Smooth muscle cell (in vitro differentiated cells): Measurements from ENCODE around the gene PPP1R27. TPM values are rescaled to one million over a fixed set of nuclear protein-coding genes. Genes with fewer than 3 reads are reported as not detected.
A peak's percentile ranks its signal among the peaks of the same experiment; 100 is the strongest.

Source experiments
- DNase-seq: peaks from one replicate; lab custom pipeline; 2025; ENCODE audit not compliant: unreplicated experiment; lab: John Stamatoyannopoulos, UW
- H2AFZ ChIP-seq: fragments of 200-600 bp; sonication (generic); 2 replicates; pipeline ENCODE4 v1.6.0; 2016; ENCODE audit warnings: antibody characterized with exemption, low read depth, mild to moderate bottlenecking
- H3F3A ChIP-seq: fragments of 200-600 bp; sonication (generic); 2 replicates; pipeline ENCODE4 v1.6.0; 2017; ENCODE audit warnings: antibody characterized with exemption, low read depth
- H3K27ac ChIP-seq: fragments of 200-600 bp; sonication (generic); 2 replicates; pipeline ENCODE4 v1.5.1; 2016; ENCODE audit warnings: low read depth, mild to moderate bottlenecking
- H3K27me3 ChIP-seq: fragments of 200-600 bp; sonication (generic); 2 replicates; pipeline ENCODE4 v1.6.1; 2016; ENCODE audit warnings: low read depth, mild to moderate bottlenecking
- H3K36me3 ChIP-seq: fragments of 200-600 bp; sonication (generic); 2 replicates; pipeline ENCODE4 v1.5.1; 2016; ENCODE audit warnings: low read depth
- H3K4me1 ChIP-seq: fragments of 200-600 bp; sonication (generic); 2 replicates; pipeline ENCODE4 v1.5.1; 2016; ENCODE audit warnings: low read depth
- H3K4me2 ChIP-seq: fragments of 200-600 bp; sonication (generic); 2 replicates; pipeline ENCODE4 v1.6.0; 2016; ENCODE audit warnings: mild to moderate bottlenecking
- H3K4me3 ChIP-seq: fragments of 200-600 bp; sonication (generic); 2 replicates; pipeline ENCODE4 v1.5.1; 2016; ENCODE audit warnings: mild to moderate bottlenecking
- H3K79me2 ChIP-seq: fragments of 200-600 bp; sonication (generic); 2 replicates; pipeline ENCODE4 v1.6.0; 2016; ENCODE audit warnings: low read depth, mild to moderate bottlenecking
- H3K9ac ChIP-seq: fragments of 200-600 bp; sonication (generic); 2 replicates; pipeline ENCODE4 v1.6.0; 2016; ENCODE audit warnings: low read depth
- H3K9me3 ChIP-seq: fragments of 200-600 bp; sonication (generic); replicated peaks from 2 replicates; pipeline ENCODE4 v1.5.1; 2016; ENCODE audit warnings: low read depth
- H4K20me1 ChIP-seq: fragments of 200-600 bp; sonication (generic); 2 replicates; pipeline ENCODE4 v1.6.0; 2016; ENCODE audit warnings: low read depth
- WGBS: methylation state at CpG from one replicate; pipeline ENCODE4 v1.1.7; 2016; ENCODE audit warnings: low lambda C conversion rate; 5-methylcytosine and 5-hydroxymethylcytosine counted together
- polyA plus RNA-seq: library from polyadenylated mRNA; unstranded; fragments of >200 nt; fragmentation: Nextera tagmentation; extraction: Ambion mirVana; gene quantifications from 2 replicates; pipeline ENCODE4 v1.2.1, GENCODE V29; 2016
- total RNA-seq: library from RNA; depleted of rRNA; stranded (reverse); fragments of >200 nt; gene quantifications from 2 replicates; pipeline ENCODE4 v1.2.3, GENCODE V29; 2014
- TF ChIP-seq, protein P1 (sequence below): fragments of 200-600 bp; sonication (generic); IDR thresholded peaks from 2 replicates; pipeline ENCODE4 v1.5.1; 2017; ENCODE audit warnings: borderline replicate concordance, mild to moderate bottlenecking, antibody characterized with exemption; ENCODE audit not compliant: insufficient read depth, poor library complexity, severe bottlenecking

Gene PPP1R27
- total and polyA plus RNA-seq, 2 experiments from 2014 or later, result 0.79 to 3.1 TPM

DNA sequence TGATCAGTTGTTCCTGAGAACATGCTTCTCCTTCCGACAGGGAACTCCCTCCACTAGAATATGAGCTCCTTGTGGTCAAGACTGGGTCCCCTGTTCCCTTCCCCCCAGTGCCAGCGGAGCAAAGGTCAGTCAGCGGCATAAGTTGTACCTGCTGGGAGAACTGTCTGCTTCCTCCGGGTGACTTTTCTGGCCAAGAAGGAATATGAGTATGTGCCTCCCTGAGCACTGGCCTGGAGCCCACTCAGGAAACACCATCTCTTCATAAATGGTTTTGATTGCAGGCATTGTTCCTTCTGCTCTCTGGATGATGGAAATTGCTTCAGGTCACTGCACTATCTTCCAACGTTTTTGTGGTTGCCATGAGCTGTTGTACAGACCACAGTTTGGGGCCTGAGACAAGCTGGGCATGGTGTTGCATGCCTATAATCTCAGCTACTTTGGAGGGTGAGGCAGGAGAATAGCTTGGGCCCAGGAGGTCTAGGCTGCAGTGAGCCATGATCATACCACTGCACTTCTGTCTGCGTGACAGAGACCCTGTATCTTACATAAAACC is 28.3 kb upstream of the PPP1R27 start:
- 93% methylated on average over 6 of the region's 6 CpGs for WGBS
- Histone ChIP-seq H3K36me3 (no peaks in the 10 kb centered on the region), H3F3A (peaks cover 34% of the 10 kb centered on the region), H3K4me2 (peak overlapping the region; percentile 98), H4K20me1 (peaks cover 74% of the 10 kb centered on the region), H3K9me3 (no peaks in the 10 kb centered on the region), H3K4me3 (no peak overlapping the region), H3K27ac (peak overlapping the region; percentile 98), H3K27me3 (no peaks in the 10 kb centered on the region), H3K4me1 (peaks cover 35% of the 10 kb centered on the region), H2AFZ (no peak overlapping the region), H3K9ac (no peak overlapping the region), H3K79me2 (peaks cover 63% of the 10 kb centered on the region)
- TF ChIP-seq, protein P1, sequence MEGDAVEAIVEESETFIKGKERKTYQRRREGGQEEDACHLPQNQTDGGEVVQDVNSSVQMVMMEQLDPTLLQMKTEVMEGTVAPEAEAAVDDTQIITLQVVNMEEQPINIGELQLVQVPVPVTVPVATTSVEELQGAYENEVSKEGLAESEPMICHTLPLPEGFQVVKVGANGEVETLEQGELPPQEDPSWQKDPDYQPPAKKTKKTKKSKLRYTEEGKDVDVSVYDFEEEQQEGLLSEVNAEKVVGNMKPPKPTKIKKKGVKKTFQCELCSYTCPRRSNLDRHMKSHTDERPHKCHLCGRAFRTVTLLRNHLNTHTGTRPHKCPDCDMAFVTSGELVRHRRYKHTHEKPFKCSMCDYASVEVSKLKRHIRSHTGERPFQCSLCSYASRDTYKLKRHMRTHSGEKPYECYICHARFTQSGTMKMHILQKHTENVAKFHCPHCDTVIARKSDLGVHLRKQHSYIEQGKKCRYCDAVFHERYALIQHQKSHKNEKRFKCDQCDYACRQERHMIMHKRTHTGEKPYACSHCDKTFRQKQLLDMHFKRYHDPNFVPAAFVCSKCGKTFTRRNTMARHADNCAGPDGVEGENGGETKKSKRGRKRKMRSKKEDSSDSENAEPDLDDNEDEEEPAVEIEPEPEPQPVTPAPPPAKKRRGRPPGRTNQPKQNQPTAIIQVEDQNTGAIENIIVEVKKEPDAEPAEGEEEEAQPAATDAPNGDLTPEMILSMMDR, result no peak
- DNase-seq, result no peak

DNA sequence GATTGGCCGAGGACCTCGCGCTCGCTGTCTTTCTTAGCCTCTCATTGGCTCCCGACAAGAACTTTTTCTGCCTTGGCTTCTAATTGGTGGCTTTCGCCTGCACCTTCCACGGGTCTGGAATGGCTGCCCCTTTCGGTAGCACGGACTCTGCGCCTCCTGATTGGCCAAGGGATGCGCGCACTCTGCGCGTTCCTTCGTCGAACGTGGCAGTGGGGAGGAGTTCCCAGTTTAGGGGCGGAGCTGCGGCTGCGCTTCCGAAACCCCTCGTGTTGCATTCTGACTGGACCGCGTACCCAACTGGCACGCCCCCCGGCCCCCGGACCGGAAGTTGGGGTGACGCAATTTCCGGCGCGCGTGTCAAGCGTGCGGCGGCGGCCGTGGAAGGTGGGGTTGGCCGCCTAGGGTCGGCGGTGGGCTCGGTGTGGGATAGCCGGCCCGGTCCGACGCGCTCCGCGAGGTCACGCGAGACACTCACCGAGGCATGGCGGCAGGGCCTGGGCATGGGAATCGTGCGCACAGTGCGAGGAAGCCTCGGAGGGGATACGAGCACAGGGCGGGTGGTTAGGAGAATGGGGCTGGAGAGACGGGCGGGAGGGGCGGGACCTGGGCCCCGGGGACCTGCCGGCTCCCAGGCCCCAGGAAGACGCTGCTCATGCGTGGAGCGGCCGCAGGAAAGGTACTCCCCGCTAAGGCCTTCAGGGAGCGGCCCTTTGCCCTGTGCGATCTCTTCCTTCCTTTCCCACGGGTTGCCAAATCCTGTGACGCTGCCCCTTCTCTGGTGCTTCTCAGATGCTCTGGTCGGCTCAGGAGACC is 26.1 kb upstream of the PPP1R27 start:
- peak; percentile 99 for DNase-seq
- peaks cover 85% of the 10 kb centered on the region for H3K79me2 ChIP-seq
- peaks cover 26% of the 10 kb centered on the region for H3K4me1 ChIP-seq
- H2AFZ ChIP-seq, result no peak overlapping the region
- H3K4me3 ChIP-seq, result peak overlapping the region; percentile 74
- H3F3A ChIP-seq, result peaks cover 20% of the 10 kb centered on the region
- 1% methylated on average over 58 of the region's 74 CpGs for WGBS
- no peaks in the 10 kb centered on the region for H3K27me3 ChIP-seq
- TF ChIP-seq, protein P1, result no peak
- H3K36me3 ChIP-seq, result peaks cover 6% of the 10 kb centered on the region
- peak overlapping the region; percentile 98 for H3K27ac ChIP-seq
- peak overlapping the region; percentile 98 for H3K4me2 ChIP-seq
- peaks cover 74% of the 10 kb centered on the region for H4K20me1 ChIP-seq
- no peaks in the 10 kb centered on the region for H3K9me3 ChIP-seq
- H3K9ac ChIP-seq, result peak overlapping the region; percentile 94

DNA sequence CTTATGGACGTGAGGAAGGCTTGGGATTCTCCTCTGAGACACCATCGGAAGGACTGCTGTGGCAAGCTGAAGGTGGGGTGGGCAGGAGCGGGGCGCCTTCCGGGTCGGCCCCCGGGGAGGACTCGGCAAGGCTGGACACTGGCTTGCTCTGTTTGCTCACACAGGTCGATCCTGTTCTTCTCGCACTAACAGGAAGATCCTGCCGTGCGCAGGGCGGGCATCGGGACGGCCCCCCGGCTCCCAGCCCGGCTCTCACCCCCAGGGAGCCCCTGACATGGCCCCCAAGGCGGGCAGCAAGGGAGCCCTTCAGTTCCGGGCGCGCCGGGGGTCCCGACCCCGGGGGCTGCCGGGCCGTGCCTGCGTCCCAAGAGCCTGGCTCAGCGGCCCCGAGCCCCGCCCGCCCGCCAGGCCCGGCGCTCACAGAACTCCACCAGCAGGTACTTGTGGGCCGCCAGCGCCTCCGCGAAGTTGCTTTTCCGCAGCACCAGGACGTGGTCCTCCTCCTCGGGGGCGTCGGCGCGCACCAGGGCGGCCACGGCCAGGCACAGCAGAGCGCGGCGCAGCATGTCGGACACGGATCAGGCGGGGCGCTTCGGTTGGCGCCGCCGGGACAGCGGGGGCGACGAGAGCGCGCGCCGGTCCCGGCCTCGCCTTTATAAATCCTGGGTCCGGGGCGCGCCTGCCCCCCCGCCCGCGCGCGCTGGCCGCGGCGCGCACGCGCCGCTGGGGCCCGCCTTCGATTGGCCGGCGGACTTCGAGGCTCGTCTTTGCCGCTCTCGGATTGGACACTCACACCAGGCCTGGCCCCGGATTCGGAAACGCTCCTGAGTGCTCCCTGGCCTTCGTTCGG is 25.3 kb upstream of the PPP1R27 start, which contains the start of gene P4HB:
Gene P4HB (minus strand): TSS at position 630 of the 850 bp plus-strand sequence. CDS start 64 bp downstream, at position 566.
- Histone ChIP-seq H3K27me3 (no peaks in the 10 kb centered on the region), H3K9ac (peak within 1 kb of the TSS; percentile 94), H3K4me1 (peaks cover 25% of the 10 kb centered on the region), H3K9me3 (no peaks in the 10 kb centered on the region), H3K36me3 (peaks cover 6% of the 10 kb centered on the region), H3F3A (peaks cover 15% of the 10 kb centered on the region), H3K79me2 (peaks cover 90% of the 10 kb centered on the region), H3K4me3 (peak within 1 kb of the TSS; percentile 100), H4K20me1 (peaks cover 74% of the 10 kb centered on the region), H2AFZ (no peak within 1 kb of the TSS), H3K4me2 (peak within 1 kb of the TSS; percentile 98), H3K27ac (peak within 1 kb of the TSS; percentile 98)
- WGBS, result 2% methylated on average over 59 of the region's 95 CpGs
- TF ChIP-seq, protein P1, result no peak
- peak; percentile 99 for DNase-seq
